Sigmoid colon (tissue), 7 donors: Measurements from ENCODE around the gene GLYR1. TPM values are rescaled to one million over a fixed set of nuclear protein-coding genes. Genes with fewer than 3 reads are reported as not detected.

Source experiments
- DNase-seq: peaks from one replicate; pipeline ENCODE4 v3.0.0-alpha.2; 2019
- H3K27ac ChIP-seq, 4 donors: fragments of 200-600 bp; sonication (generic); one replicate each; pipeline ENCODE4 v1.5.1; 2016 to 2019; ENCODE audit warnings: mild to moderate bottlenecking in 1 of 4
- H3K27me3 ChIP-seq, 3 donors: fragments of 200-600 bp; sonication (generic); one replicate each; pipeline ENCODE4 v1.5.1; 2019; ENCODE audit warnings: mild to moderate bottlenecking in 1 of 3
- H3K36me3 ChIP-seq, 4 donors: fragments of 200-600 bp; sonication (generic); one replicate each; pipeline ENCODE4 v1.5.1; 2016 to 2019
- H3K4me1 ChIP-seq, 4 donors: fragments of 200-600 bp; sonication (generic); one replicate each; pipeline ENCODE4 v1.5.1; 2017 to 2019
- H3K4me3 ChIP-seq, 4 donors: fragments of 200-600 bp; sonication (generic); one replicate each; pipeline ENCODE4 v1.5.1; 2017 to 2019; ENCODE audit warnings: mild to moderate bottlenecking in 2 of 4, moderate library complexity in 1 of 4
- H3K9me3 ChIP-seq, 4 donors: fragments of 200-600 bp in 3 of 4; sonication (generic) in 3 of 4; one replicate each; pipeline versions ENCODE4 v1.5.1 to v1.6.1; 2013 to 2019
- CTCF ChIP-seq, 4 experiments: fragments of 450-650 bp in 3 of 4; fragments of 200-600 bp in 1 of 4; IDR thresholded peaks; one replicate each; pipeline ENCODE4 v1.5.1; 2016 to 2019; ENCODE audit warnings: antibody characterized with exemption in 4 of 4, mild to moderate bottlenecking in 3 of 4, moderate library complexity in 2 of 4
- EP300 ChIP-seq, 4 donors: sonication (generic); formaldehyde crosslinking; IDR thresholded peaks; one replicate each; pipeline ENCODE4 v1.6.1; 2017; ENCODE audit warnings: antibody characterized with exemption in 4 of 4
- POLR2A ChIP-seq, 2 donors: fragments of 450-650 bp; IDR thresholded peaks; one replicate each; pipeline ENCODE4 v1.6.1; 2016; ENCODE audit warnings: antibody characterized with exemption in 2 of 2, mild to moderate bottlenecking in 2 of 2, moderate library complexity in 2 of 2
- POLR2AphosphoS5 ChIP-seq, 4 donors: sonication (generic); formaldehyde crosslinking; IDR thresholded peaks; one replicate each; pipeline ENCODE4 v1.6.1; 2017; ENCODE audit warnings: antibody characterized with exemption in 4 of 4
- WGBS, 2 donors: extraction: QIAGEN DNeasy Blood & Tissue Kit; methylation state at CpG; one replicate each; pipeline ENCODE4 v1.1.7; 2013; 5-methylcytosine and 5-hydroxymethylcytosine counted together
- intact Hi-C: fragments of 100-400 bp; cut with DNase I; formaldehyde crosslinking; loops from one replicate; pipeline ENCODE4 v1.15.1; 2023
- polyA plus RNA-seq, 3 donors: library from polyadenylated mRNA; stranded (reverse); fragments of 200-250 nt; gene quantifications; one replicate each; pipeline ENCODE4 v1.2.3, GENCODE V29; 2013
- total RNA-seq, 4 donors: library from RNA; depleted of rRNA; stranded (reverse); fragments of >200 nt; gene quantifications; one replicate each; pipeline ENCODE4 v1.1.0, GENCODE V29; 2016
- donor health status: healthy with polysubstance abuse.
- donor health status: Bipolar disorder and iron deficiency.
- donor health status: healthy.

Gene GLYR1
- total and polyA plus RNA-seq, 7 donors: 48.0 to 70.5 (median 59.9) TPM

- no peaks in the 10 kb centered on the region for H3K4me1 ChIP-seq
- H3K27me3 ChIP-seq: no peaks in the 10 kb centered on the region
- H3K9me3 ChIP-seq: no peaks in the 10 kb centered on the region
- intact Hi-C loops: no loop called here
- TF ChIP-seq CTCF (IDR thresholded peaks at IDR 0.05) (no peak), POLR2A (IDR thresholded peaks at IDR 0.05) (no peak), EP300 (IDR thresholded peaks at IDR 0.05) (no peak), POLR2AphosphoS5 (IDR thresholded peaks at IDR 0.05) (no peak)
- H3K27ac ChIP-seq: no peak overlapping the region
- DNase-seq: no peak
- 64 to 91% methylated on average over 13 of the region's 13 CpGs for WGBS, 2 donors
- peaks cover 6 to 53% (median 42%) of the 10 kb centered on the region in 4 donors for H3K36me3 ChIP-seq
- H3K4me3 ChIP-seq: no peak overlapping the region
Measured at GRCh38 chr16:4869147-4869805, 22.2 kb upstream of the GLYR1 start.

- Histone ChIP-seq H3K27ac (no peak overlapping the region), H3K27me3 (no peaks in the 10 kb centered on the region), H3K4me1 (peaks cover 0 to 2% (median 0%) of the 10 kb centered on the region in 4 donors), H3K4me3 (no peak overlapping the region), H3K9me3 (no peaks in the 10 kb centered on the region), H3K36me3 (peaks cover 6 to 49% (median 35%) of the 10 kb centered on the region in 4 donors)
- TF ChIP-seq CTCF (IDR thresholded peaks at IDR 0.05): no peak
- no peak for TF ChIP-seq POLR2A (IDR thresholded peaks at IDR 0.05)
- no peak for TF ChIP-seq EP300 (IDR thresholded peaks at IDR 0.05)
- no peak for TF ChIP-seq POLR2AphosphoS5 (IDR thresholded peaks at IDR 0.05)
- DNase-seq: no peak
- intact Hi-C loops: no loop called here
- WGBS, 2 donors: 34 to 86% methylated on average over 7 of the region's 7 CpGs
Measured at GRCh38 chr16:4868535-4868934, 21.4 kb upstream of the GLYR1 start.

- intact Hi-C loops: no loop called here
- Histone ChIP-seq H3K27me3 (no peaks in the 10 kb centered on the region), H3K9me3 (no peaks in the 10 kb centered on the region), H3K27ac (no peak overlapping the region), H3K36me3 (peaks cover 6 to 44% (median 30%) of the 10 kb centered on the region in 4 donors), H3K4me3 (no peak overlapping the region), H3K4me1 (peaks cover 0 to 3% (median 0%) of the 10 kb centered on the region in 4 donors)
- 67 to 91% methylated on average over 5 of the region's 5 CpGs for WGBS, 2 donors
- TF ChIP-seq CTCF (IDR thresholded peaks at IDR 0.05) (no peak), EP300 (IDR thresholded peaks at IDR 0.05) (no peak), POLR2A (IDR thresholded peaks at IDR 0.05) (no peak), POLR2AphosphoS5 (IDR thresholded peaks at IDR 0.05) (no peak)
- no peak for DNase-seq
Measured at GRCh38 chr16:4868026-4868425, 20.9 kb upstream of the GLYR1 start.

- Histone ChIP-seq H3K27me3 (no peaks in the 10 kb centered on the region), H3K27ac (no peak overlapping the region), H3K36me3 (peaks cover 3 to 40% (median 19%) of the 10 kb centered on the region in 4 donors), H3K4me1 (peaks cover 0 to 3% (median 0%) of the 10 kb centered on the region in 4 donors), H3K9me3 (no peaks in the 10 kb centered on the region), H3K4me3 (no peak overlapping the region)
- DNase-seq: no peak
- intact Hi-C loops: no loop called here
- WGBS, 2 donors: 97% methylated on average over 12 of the region's 12 CpGs
- TF ChIP-seq EP300 (IDR thresholded peaks at IDR 0.05): no peak
- no peak for TF ChIP-seq POLR2A (IDR thresholded peaks at IDR 0.05)
- TF ChIP-seq CTCF (IDR thresholded peaks at IDR 0.05): no peak
- no peak for TF ChIP-seq POLR2AphosphoS5 (IDR thresholded peaks at IDR 0.05)
Measured at GRCh38 chr16:4866586-4866985, 19.5 kb upstream of the GLYR1 start.
